SH-SY5Y (cell line): ENCODE data around the gene IL2RA.

ENCODE experiments used
- GATA2 ChIP-seq: IDR thresholded peaks from 2 replicates; pipeline ENCODE4 v1.6.1; 2011; ENCODE audit warnings: mild to moderate bottlenecking, low read depth, low read length
- GATA3 ChIP-seq: IDR thresholded peaks from 2 replicates; pipeline ENCODE4 v1.6.1; 2011; ENCODE audit warnings: low read depth, mild to moderate bottlenecking, low read length, moderate library complexity

The IL2RA gene

DNA sequence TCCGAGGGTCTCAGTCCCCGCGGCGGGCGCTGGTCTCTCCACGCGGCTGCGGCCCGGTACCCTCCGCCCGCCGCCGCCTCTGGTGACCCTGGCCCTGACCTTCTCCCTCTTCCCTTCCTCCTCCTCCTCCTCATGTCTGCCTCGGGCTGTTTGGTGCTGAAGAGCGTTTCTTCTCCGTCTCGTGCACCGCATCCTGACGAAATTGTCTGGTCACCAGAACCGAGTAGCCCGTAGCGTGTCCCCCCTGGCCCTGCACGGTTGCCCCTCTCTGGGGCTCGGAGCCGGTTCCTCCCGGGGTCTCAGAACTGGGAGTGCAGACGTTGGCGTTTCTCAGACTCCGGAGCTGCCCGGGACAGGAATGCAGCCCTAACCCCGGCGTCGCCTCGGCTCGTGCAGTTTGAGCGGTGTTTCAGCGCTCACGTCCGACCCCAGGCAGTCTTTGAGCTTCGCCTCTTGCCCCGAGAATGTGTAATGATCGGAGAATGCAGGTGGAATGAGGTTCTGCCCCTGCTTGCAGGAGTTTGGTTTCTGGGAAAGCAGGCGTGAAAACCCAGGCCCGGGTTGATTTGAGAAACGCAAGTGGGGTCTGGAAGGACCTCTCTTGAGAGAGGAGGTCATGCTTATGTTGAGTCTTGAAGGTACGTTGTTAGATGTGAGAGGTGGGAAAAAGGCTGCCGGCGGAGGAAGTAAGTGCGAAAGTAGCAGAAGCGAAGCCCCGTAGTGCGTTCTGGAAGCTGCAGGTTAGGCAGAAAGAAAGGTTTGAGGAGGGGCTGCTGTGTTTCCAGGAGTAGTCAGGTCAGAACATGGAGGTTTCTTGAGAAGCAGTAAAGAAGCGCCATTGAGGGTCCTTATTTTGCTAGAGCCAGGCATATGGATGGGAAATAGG is 27.4 kb upstream of the IL2RA start:
- TF ChIP-seq GATA3 (no peak), GATA2 (no peak)

GRCh38 chr10:6088721-6089333 is 26.7 kb upstream of the IL2RA start, which contains the start of gene RBM17:
Gene RBM17 (plus strand): TSS chr10:6089034. CDS start chr10:6097066, 8,032 bp downstream.
- TF ChIP-seq GATA3 (no peak), GATA2 (0 out of 2 replicates have a peak, but pooled peaks have one; percentile 4)

- no peak for TF ChIP-seq GATA3
- TF ChIP-seq GATA2: peak; percentile 87
Measured at GRCh38 chr10:6086375-6087233, 24.4 kb upstream of the IL2RA start.

GRCh38 chr10:6083523-6084475 is 21.6 kb upstream of the IL2RA start:
- TF ChIP-seq GATA2 (no peak), GATA3 (no peak)

DNA sequence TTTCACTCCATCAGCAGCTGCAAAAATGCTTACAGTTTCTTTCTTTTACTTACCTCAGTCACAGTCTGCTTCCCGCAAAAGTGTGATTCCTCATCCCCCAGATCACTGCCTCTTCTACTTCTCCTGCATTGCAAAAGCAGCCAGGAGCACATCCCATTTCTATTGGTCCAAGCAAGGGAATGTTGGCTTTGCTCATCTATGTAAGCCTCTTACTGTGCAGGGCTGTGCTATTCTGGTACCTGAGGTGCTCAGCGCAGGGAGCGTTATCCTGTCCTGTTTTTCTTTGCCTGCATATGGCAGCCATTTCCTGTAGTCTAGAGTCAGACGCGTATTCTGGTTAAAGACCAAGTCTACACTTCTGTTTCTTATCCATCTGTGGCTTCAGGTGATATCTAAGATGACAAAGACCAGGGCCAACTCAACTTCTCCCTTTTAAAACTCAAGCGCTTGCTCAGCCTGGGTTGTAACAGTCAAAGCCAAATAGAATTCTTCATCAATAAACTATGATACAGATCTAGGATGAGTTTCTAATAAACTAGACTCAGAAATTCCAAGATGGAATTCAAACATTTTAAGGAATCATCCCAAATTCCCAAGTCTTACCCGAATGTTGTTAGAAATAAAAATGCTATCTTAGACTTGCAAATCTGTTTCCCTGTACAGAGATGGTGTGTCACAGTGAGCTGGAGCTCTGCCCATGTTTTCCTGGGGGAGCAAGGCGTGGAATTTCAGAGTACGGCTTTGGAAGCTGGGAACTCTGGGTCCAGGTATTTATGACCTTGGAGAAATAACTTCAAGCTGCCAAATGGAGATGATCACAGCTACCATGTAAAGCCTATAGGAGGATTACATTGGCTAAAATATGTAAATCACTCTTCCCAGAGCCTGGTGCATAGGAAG is 20.6 kb upstream of the IL2RA start:
- TF ChIP-seq GATA3: no peak
- TF ChIP-seq GATA2: no peak

GRCh38 chr10:6080417-6080973 is 18.3 kb upstream of the IL2RA start:
- TF ChIP-seq GATA3 (no peak), GATA2 (no peak)

DNA sequence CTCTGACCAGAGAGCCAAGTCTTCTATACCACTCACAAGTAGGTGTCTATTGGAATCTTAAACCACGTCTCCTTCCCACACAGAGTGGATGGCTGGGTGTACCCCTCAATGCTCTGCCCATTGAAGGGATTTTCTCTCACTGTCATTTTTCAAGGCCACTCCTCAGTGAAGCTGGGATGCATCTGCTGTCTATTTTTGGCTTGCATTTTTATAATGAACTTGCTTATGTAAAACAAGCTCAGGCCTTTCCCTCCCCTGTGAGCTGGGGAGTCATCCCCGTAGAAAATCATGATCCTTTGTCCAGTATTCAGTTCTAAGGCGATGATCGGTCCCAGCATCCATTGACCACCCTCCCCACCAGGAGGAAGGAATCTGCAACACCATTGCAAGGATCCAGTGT is 16.9 kb upstream of the IL2RA start:
- TF ChIP-seq GATA3: no peak
- no peak for TF ChIP-seq GATA2

DNA sequence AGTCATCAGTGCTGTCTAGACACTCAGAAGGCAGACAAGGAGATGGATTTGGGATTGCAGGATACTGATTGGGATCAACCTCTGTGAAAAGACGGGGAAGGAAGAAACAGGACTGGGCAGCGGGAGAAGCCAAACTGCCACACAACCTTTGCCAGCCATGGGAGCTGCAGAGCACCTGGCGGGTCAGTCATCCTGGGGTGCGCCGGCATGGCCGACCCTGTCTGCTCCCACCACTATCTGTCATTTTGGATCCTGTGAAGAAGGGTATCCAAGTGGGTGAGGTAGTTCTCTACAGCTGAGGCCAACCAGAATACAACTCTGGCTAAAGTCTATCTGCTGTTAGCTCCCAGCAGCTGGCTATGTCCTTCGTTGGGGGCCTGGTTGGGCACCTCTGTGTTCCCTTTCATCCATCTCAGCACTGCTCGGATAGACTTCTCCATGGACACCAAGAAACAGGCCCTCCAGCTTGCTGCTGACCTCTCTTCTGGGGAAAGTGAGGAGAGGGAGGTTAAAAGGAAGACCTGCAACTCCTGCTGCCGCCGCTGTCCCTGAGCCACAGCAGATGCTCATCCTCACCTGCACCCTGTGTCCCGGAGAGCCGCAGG is 15.0 kb upstream of the IL2RA start:
- TF ChIP-seq GATA3: no peak
- no peak for TF ChIP-seq GATA2

DNA sequence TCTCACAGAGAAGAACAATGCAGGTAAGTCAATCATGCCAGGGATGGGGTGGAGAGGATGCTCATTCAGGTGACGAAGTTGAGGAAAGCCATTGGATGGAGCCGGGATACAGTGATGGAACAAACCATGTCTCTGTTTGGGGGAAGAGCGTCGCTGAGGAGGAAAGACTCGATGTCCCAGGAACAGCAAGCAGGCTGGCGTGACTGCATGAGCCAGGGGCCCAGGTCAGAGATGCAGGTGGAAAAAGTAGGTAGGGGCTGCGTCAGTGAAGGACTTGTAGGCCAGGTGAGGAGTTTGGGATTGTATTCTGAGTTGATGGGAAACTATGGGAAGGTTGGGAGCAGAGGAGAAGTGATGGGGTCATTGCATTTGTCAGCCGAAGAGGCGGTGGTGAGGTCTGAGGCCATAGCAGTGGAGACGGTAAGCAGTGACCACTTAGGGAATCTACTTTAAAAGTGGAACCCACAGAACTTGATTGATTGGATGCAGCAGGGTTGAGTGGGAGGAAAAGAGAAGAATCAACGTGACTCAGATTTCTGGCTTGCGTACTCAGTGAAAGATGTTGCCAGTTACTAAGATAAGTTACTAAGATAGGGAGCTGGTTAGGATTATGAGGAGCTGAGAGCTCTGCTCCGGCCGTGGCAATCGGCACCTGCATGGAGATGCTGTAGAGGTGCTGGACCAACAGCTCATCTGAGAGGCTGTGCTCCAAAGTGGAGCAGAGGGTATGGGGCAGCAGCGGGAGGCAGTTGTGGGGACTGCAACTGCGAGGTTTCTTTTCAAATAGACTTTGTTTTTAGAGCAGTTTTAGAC is 12.5 kb upstream of the IL2RA start:
- TF ChIP-seq GATA3: no peak
- no peak for TF ChIP-seq GATA2

DNA sequence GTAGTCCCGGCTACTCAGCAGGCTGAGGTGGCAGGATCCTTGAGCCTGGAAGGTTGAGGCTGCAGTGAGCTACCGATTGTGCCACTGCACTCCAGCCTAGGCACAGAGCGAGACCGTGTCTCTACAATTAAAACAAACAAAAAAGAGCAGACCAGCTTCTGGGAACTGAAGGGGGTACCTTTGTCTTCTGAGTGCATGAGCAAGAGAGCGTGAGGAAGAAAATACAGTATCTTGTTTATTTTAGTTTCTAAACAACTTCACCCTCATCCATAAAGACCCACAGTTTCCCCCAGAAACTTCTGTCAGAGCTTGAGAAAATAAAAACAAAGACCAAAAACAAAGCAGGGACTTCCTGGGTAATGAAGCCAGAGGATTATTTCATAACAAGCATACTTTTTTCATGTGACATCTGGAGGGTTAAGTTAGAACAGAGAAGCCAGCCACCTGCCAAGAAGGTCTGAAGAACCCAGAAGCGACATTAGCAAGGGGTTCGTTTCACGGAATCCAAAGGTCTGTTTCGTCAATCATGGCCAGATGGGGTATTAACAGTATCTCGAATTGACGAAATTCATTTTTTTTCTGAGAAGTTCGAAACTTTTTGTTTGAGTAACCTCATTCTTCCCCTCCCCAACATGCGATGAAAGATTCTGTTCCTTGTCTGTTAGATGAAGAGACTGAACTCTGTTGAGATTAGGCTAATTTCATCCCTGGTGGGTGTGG is 10.2 kb upstream of the IL2RA start:
- TF ChIP-seq GATA2 (no peak), GATA3 (no peak)
